Testis (tissue), 3 donors: ENCODE data around the gene RASGRF2. TPM values are rescaled to one million over a fixed set of nuclear protein-coding genes. Genes with fewer than 3 reads are reported as not detected.
"Not testable (repeated sequence)": the region's sequence is repeated elsewhere in the genome, so short reads cannot be mapped to it uniquely, and the experiment has no call there.

ENCODE experiments used
- DNase-seq: peaks from one replicate; pipeline ENCODE4 v3.0.0-alpha.2; 2019
- H3K27ac ChIP-seq, 2 donors: fragments of 200-600 bp; sonication (generic); one replicate each; pipeline ENCODE4 v1.5.1; 2019
- H3K27me3 ChIP-seq: fragments of 200-600 bp; sonication (generic); one replicate; pipeline ENCODE4 v1.5.1; 2019
- H3K36me3 ChIP-seq: fragments of 200-600 bp; sonication (generic); one replicate; pipeline ENCODE4 v1.5.1; 2017; ENCODE audit warnings: low read depth; ENCODE audit errors: missing control alignments
- H3K4me1 ChIP-seq: fragments of 200-600 bp; sonication (generic); one replicate; pipeline ENCODE4 v1.5.1; 2019
- H3K4me3 ChIP-seq, 2 donors: fragments of 200-600 bp; sonication (generic); one replicate each; pipeline ENCODE4 v1.5.1; 2017 to 2019
- H3K9me3 ChIP-seq: fragments of 200-600 bp; sonication (generic); one replicate; pipeline ENCODE4 v1.5.1; 2017
- CTCF ChIP-seq, 3 experiments: fragments of 450-650 bp in 2 of 3; fragments of 200-600 bp in 1 of 3; sonication (generic) in 1 of 3; IDR thresholded peaks; one replicate each; pipeline ENCODE4 v1.5.1; 2016 to 2019; ENCODE audit warnings: antibody characterized with exemption in 3 of 3, mild to moderate bottlenecking in 2 of 3, moderate library complexity in 1 of 3
- POLR2A ChIP-seq: fragments of 450-650 bp; IDR thresholded peaks from one replicate; pipeline ENCODE4 v1.6.1; 2017; ENCODE audit warnings: antibody characterized with exemption, mild to moderate bottlenecking, moderate library complexity
- WGBS, 2 donors: methylation state at CpG; one replicate each; pipeline ENCODE4 v1.1.5; 2018; 5-methylcytosine and 5-hydroxymethylcytosine counted together
- intact Hi-C: fragments of 100-400 bp; cut with DNase I; formaldehyde crosslinking; loops from one replicate; pipeline ENCODE4 v1.15.1; 2023; ENCODE audit warnings: low total_unique reads
- polyA plus RNA-seq: library from polyadenylated mRNA; stranded (reverse); fragments of 350-450 nt; fragmentation: Illumina TruSeq; extraction: RNeasy Lipid Tissue Mini Kit (QIAGEN cat#74804); gene quantifications from one replicate; pipeline ENCODE4 v1.2.3, GENCODE V29; 2014; ENCODE audit warnings: low read depth, low replicate concordance; ENCODE audit not compliant: insufficient read depth
- total RNA-seq, 2 donors: library from RNA; depleted of rRNA; stranded (reverse); fragments of >200 nt; gene quantifications; one replicate each; pipeline ENCODE4 v1.2.3, GENCODE V29; 2016

The RASGRF2 gene
- total and polyA plus RNA-seq, 3 donors from 2014 or later: 6.2 to 11.3 (median 7.8) TPM

DNA sequence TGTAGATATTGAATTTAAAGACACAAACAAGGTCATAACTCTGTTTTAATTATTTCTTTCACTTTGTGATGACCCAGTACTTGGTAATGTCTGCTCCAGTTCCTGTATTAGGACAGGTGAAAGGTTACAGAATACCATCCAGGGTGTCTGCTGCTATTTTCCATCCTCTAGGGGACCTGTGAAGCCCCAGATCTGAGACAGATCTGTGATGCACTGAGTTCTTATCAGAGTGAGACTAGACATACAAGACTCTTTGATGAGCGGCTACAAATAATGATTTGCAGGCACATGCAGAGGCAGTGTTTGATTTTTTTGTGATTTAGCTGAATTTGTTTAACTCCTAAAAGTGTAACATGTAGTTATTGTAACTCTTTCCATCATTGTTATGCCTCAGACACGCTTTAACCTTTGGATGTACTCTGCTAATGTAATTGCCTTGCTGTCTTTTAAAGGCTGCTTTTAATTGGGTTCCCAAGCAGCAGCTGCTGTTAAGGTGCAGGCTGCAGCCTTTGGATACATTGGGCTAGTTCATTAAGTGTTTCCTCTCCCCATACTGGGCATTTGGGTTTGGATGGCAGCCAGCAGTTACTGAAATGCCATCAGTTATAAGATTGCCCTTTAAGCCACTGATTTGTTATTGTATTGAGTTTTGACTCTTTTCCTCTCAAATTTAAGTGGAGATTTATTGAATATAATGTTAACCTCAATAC, 63.3 kb downstream of the RASGRF2 start:
- no peak for DNase-seq
- H3K4me3 ChIP-seq: no peak overlapping the region
- no peaks in the 10 kb centered on the region for H3K4me1 ChIP-seq
- intact Hi-C loops: no loop called here
- no peaks in the 10 kb centered on the region for H3K36me3 ChIP-seq
- WGBS, 2 donors: 61 to 69% methylated on average over 2 of the region's 2 CpGs
- H3K27ac ChIP-seq: no peak overlapping the region
- no peaks in the 10 kb centered on the region for H3K27me3 ChIP-seq
- TF ChIP-seq POLR2A: no peak
- TF ChIP-seq CTCF (IDR thresholded peaks at IDR 0.05): no peak
- H3K9me3 ChIP-seq: no peaks in the 10 kb centered on the region

GRCh38 chr5:81027481-81028058, 67.4 kb downstream of the RASGRF2 start:
- Histone ChIP-seq H3K4me3 (no peak overlapping the region), H3K9me3 (no peaks in the 10 kb centered on the region), H3K4me1 (no peaks in the 10 kb centered on the region), H3K36me3 (no peaks in the 10 kb centered on the region), H3K27ac (no peak overlapping the region), H3K27me3 (no peaks in the 10 kb centered on the region)
- no peak for DNase-seq
- intact Hi-C loops: no loop called here
- WGBS, 2 donors: 84 to 92% methylated on average over 5 of the region's 5 CpGs
- TF ChIP-seq POLR2A (no peak), CTCF (IDR thresholded peaks at IDR 0.05) (no peak)

DNA sequence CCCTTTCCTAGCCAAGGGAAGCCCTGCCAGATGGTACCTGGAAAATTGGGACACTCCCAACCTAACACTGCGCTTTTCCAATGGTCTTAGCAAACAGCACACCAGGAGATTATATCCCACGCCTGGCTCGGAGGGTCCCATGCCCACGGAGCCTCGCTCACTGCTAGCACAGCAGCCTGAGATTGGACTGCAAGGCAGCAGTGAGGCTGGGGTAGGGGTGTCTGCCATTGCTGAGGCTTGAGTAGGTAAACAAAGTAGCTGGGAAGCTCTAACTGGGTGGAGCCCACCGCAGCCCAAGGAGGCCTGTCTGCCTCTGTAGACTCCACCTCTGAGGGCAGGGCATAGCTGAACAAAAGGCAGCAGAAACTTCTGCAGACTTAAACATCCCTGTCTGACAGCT, 68.7 kb downstream of the RASGRF2 start:
- H3K36me3 ChIP-seq, H3K4me3 ChIP-seq, H3K27ac ChIP-seq, DNase-seq, H3K27me3 ChIP-seq, H3K4me1 ChIP-seq, H3K9me3 ChIP-seq, intact Hi-C loops: not testable (repeated sequence)
- 94 to 95% methylated on average over 6 of the region's 6 CpGs for WGBS, 2 donors

DNA sequence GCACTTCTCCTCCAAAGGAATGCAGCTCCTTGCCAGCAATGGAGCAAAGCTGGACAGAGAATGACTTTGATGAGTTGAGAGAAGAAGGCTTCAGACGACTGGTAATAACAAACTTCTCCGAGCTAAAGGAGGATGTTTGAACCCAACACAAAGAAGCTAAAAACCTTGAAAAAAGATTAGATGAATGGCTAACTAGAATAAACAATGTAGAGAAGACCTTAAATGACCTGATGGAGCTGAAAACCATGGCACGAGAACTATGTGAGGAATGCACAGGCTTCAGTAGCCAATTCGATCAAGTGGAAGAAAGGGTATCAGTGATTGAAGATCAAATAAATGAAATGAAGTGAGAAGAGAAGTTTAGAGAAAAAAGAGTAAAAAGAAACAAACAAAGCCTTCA, 69.6 kb downstream of the RASGRF2 start:
- H3K27ac ChIP-seq, H3K27me3 ChIP-seq, H3K4me1 ChIP-seq, H3K9me3 ChIP-seq, H3K4me3 ChIP-seq, DNase-seq, H3K36me3 ChIP-seq, intact Hi-C loops: not testable (repeated sequence)
- 69 to 81% methylated on average over 4 of the region's 4 CpGs for WGBS, 2 donors

GRCh38 chr5:81030236-81031034, 70.3 kb downstream of the RASGRF2 start:
- H3K9me3 ChIP-seq, DNase-seq, intact Hi-C loops, H3K36me3 ChIP-seq, H3K27me3 ChIP-seq, H3K4me1 ChIP-seq, H3K27ac ChIP-seq, H3K4me3 ChIP-seq: not testable (repeated sequence)
- 91 to 98% methylated on average over 3 of the region's 3 CpGs for WGBS, 2 donors

DNA sequence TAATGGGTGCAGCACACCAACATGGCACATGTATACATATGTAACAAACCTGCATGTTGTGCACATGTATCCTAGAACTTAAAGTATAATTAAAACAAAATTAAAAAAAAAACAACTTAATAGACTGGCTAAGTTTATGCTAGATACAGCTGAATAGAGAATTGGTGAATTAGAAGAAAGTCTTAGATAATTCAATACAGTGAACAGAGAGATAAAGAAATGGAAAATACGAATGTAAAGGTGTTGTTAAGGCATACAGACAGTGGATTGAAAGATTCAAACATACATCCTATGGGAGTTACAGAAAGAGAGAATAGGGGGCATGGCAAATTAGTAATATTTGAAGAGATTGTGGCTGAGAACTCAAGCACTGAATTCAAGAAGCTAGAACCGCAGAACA, 75.4 kb downstream of the RASGRF2 start:
- Histone ChIP-seq H3K36me3 (no peaks in the 10 kb centered on the region), H3K27ac (no peak overlapping the region), H3K4me1 (no peaks in the 10 kb centered on the region), H3K9me3 (no peaks in the 10 kb centered on the region), H3K27me3 (no peaks in the 10 kb centered on the region), H3K4me3 (no peak overlapping the region)
- intact Hi-C loops: no loop called here
- no peak for TF ChIP-seq POLR2A
- no peak for TF ChIP-seq CTCF (IDR thresholded peaks at IDR 0.05)
- no peak for DNase-seq
- WGBS, 2 donors: 87 to 89% methylated on average over 2 of the region's 2 CpGs
